Kasumi-1 (cell line): Measurements from ENCODE around the gene METTL22.

Experiments used
- DNase-seq, 2 experiments: peaks; one replicate each; lab custom pipeline; 2025; lab: John Stamatoyannopoulos, UW

Gene METTL22, protein sequence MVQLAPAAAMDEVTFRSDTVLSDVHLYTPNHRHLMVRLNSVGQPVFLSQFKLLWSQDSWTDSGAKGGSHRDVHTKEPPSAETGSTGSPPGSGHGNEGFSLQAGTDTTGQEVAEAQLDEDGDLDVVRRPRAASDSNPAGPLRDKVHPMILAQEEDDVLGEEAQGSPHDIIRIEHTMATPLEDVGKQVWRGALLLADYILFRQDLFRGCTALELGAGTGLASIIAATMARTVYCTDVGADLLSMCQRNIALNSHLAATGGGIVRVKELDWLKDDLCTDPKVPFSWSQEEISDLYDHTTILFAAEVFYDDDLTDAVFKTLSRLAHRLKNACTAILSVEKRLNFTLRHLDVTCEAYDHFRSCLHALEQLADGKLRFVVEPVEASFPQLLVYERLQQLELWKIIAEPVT

DNA sequence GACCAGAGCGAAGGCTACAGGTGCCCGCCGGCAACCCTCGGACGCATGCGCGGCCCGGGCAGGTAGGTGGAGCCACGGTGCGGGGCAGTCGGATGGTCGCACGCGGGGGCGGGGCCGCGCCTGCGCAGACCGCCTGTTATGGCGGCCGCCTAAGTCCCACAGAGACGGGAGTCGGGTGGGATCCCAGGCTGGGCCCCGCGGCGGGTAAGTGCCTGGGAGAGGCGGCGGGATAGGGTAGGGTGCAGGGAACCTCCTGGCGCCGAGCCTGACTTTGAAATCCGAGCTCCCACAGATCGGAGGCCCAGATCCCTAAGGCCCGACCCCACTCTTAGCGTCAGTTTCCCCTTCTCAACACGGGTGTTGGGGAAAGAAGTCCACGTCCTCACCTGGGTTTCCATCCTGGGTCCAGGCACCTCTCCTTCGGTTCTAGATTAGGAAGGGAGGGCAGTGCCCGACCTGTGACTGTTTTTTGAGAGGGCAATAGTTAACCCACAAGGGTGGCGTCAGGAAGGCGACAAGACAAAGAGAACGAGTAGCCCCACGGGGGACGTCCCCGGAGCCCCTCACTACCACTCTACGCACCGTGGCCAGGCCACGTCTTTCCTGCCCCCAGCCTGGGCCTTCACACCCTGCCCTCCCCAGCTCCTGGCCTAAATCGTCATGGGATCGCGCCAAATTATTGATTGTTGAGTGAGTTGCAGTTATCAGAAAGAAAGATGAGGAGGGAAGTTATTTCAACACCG, at the start of gene METTL22:
METTL22 (plus strand) TSS at position 127 of the 743 bp plus-strand sequence. CDS start 3,968 bp downstream, outside the sequence.
- DNase-seq, result peak in 1 of 2 experiments; percentile 39

DNA sequence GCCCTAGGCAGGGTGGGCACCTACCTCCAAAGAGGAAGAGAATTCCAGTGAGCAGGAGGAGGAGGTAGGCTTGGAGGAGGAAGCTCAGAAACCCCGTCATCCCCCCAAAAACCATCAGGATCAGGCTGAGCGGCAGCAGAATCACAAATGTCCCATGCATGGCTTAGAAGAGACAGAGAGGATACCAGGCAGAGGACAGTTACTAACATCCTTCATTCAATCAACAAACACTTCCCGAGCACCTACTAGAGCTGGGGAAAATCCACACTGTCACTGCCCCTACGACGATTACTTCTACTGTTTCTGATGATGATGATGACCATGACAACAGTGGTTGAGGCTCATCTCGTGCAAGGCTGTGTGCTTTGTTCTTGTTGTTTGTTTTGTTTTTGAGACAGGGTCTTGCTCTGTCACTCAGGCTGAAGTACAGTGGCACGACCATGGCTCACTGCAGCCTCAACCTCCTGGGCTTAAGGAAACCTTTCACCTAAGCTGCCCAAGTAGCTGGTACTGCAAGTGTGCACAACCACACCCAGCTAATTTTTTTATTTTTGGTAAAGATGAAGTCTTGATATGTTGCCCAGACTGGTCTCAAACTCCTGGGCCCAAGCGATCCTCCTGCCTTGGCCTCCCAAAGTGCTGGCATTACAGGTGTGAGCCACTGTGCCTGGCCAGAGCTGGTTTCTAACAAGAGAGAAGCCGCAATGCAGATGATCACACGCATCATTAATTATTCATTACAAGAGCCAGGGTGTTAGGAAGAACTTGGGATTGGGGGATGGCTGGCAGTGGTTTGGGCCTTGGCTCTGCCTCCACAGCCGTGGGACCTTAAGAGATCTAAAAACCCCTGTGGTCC, 49.2 kb upstream of the METTL22 start:
- DNase-seq, result no peak

DNA sequence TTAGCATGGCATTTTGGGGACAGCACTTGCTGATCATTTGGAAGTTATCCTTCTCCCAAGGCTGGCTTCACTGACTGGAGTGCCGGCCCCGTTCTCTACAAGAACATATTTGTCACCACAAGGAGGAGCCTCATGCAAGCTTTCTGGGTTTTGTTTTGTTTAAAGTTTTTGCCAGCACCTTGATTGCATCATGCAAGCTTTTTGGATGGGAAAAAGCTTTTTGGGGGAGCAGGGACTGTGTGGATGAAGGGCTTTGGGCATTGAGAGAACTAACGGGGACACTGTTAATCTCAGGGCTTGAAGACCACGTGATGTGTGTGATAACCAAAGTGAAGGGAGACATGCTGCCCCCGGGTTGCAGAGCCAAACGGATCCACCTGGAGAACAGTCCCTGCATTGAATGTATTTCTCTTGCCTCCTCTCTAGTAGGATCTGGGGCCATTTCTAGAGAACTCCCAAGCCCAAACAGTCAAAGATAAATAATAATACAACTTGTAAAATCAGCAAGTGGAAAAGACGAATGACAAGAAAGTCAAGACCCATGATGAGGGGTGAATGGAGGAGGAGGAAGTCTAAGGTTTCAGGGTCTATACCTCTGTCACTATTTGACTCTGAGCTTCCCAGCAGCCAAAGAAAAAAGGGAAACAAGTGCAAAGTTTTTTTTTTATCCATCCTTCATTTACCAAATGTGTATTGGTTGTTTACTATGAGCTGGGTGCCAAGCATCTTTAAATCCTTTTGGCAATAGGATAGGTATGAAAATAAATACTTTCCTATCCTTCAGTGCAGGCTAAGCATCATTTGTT, 48.4 kb upstream of the METTL22 start:
- peak; percentile 3 to 27 for DNase-seq

DNA sequence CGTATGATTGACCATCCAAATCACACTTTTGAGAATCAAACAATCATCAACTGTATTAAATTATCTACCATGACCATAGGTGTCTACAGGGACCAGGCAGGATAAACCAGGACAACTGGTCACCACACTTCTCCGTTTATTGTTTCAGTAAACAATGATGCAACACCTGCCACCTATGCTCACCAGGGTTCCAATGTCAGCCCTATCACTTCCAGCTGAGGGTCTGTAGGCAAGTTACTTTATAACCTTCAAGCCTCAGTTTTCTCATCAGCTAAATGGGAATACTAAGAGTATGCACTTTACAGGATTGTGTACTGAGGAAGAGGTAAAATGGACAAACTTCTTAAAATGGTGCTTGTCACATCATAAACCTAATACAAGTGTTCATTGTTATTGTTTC, 46.1 kb upstream of the METTL22 start:
- DNase-seq, result no peak

DNA sequence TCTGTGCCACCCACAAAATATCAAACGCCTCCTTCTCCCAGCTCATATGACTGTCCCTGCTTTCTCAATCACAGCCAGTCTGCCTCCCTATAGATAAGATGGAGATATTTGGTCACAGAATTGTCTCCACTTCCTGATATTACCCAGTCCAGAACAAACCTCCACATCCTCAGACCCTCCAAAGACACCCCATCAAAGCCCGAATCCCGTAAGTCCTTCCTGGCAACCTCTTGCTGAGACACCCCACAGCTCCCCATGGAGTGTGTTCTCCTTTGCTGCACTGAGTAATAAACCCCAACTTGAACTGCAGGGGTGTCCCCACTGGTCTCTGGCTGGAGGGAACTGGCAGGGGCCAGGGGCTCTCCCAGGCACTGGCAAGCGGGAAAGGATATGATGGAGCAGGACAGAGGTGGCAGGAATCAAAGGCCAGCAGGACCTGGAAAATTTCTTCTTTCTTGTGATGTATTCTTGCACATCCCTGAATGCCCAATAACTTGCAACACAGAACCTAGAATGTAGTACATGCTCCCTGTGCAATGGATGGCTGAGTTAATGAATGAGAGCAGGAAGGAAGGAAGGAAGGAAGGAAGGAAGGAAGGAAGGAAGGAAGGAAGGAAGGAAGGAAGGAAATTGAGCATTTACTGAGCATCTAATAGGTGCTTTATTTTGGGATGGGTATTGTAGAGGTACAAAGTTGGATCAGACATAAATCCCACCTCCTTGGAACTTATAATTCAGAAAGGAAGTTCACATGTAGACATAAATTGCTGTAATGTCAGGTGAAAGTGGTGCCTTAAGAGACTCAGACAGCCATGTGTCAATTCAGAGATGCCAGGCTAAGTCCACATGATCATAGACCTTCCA, 45.1 kb upstream of the METTL22 start:
- DNase-seq, result no peak

DNA sequence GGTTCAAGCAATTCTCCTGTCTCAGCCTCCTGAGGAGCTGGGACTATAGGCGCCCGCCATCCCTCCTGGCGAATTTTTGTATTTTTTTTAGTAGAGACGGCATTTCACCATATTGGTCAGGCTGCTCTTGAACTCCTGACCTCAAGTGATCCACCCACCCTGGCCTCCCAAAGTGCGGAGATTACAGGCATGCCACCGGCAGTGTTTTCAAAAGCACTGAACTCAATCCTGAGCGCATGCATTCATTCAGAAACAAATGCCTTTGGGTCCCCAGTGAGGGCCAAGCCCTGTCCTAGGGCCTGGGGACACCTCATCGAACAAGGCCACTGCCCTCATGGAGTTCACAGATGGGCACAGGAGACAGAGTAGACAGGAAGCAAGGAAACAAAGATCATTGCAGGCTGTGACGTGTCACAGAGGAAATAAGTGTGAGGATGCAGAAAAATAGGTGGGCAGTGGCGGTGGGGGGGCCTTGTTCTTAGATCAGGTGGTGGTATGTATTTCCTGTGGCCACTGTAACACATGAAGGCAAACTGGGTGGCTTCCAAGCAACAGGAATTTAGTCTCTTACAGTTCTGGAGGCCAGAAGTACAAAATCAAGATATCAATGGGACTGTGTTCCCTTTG, 43.7 kb upstream of the METTL22 start:
- DNase-seq, result no peak

DNA sequence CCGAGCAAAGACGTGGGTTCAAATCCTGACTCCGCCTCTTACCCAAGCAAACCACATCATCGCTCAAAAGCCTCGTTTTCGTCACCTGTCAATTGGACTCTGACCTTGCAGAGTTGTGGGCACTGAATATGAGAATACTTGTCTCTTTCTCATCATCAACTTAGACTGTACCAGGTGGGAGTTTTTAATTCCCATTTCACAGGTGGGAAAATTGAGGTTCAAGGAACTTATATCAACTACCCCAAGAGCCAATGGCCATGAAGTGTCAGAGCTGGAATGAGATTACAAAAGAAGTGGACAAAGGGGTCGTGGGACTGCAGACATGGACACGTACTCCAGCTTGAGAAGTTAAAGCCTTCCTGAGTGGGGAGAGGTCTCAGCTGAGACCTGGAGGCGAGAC, 41.9 kb upstream of the METTL22 start:
- DNase-seq, result no peak

DNA sequence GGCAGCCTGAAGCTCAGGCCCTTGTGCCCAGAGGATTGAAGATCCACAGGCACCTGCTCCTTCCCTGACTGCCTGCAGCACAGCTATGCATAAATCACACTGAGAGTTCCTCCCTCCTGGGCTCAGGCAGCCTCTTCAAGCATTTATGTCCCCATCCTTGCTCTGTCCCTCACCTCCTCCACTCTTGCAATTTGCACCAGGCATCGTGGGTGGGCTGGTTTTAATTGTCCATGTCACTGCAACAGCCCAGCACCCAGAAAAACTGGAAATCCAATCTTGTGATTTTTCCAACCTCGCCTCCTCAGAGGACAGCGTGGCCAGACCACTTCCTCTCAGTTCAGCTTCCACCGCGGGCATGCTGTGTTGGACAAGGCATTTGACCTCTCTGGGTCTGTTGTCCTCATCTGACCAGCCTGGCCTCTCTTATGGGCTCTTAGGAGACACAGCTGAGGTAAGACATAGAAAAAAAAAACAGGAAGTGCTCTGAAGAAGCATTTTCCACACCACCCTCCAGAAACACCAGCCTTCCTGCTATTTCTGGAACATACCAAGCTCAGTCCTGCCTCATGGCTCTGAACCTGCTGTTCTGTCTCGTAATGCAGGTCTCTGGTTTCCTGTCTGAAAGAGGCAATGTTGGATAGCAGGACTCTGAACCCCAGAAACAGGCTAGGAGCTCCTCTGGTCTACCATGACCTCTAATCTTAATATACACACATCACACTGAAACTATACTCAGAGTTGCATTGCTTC, 39.5 kb upstream of the METTL22 start:
- peak; percentile 11 to 25 for DNase-seq

DNA sequence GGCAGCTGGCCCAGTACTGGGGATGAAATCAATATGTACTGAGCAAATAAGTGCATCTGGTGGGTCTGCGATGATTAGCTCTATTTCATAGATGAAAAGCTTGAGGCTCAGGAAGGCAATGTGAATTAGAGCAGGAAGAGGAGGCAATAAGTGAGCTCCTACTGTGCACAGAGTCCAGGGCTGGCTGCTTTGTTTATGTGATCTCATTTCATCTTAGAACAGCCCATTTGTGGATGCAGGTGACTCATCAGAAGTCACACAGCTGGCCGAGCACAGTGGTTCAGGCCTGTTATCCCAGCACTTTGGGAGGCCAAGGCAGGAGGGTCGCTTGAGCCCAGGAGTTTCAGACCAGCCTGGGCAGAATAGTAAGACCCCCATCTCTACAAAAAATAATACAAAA, 38.3 kb upstream of the METTL22 start:
- DNase-seq, result no peak

DNA sequence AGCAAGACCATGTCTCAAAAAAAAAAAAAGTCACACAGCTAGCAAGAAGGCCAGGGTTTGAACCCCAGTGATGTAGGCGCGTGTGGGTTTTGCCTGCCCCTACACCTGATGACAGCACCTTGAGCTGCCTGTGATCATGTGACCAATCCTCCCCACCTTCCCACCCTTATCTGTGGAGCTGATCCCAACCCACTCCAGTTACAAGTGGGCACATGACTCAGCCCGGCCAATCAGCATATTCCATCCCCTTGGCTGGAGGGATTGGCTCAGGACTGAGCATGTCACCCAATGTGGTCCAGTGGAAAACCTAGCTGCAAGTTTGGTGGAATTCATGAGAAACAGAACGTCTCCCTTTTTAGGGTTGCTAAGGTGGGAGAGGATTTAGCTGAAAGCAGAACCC, 37.8 kb upstream of the METTL22 start:
- DNase-seq, result no peak

DNA sequence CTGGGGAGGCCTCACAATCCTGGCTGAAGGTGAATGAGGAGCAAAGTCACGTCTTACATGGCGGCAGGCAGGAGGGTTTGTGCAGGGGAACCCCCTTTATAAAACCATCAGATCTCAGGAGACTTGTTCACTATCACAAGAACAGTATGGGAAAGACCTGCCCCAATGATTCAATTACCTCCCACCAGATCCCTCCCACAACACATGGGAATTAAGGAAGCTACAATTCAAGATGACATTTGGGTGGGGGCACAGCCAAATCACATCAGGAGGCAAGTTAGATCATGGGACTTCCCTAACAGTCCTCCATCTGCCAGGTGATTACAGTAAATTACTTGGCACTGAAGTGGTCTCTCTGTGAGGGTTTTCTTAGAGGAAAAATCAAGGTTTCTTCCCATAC, 36.5 kb upstream of the METTL22 start:
- DNase-seq, result no peak

DNA sequence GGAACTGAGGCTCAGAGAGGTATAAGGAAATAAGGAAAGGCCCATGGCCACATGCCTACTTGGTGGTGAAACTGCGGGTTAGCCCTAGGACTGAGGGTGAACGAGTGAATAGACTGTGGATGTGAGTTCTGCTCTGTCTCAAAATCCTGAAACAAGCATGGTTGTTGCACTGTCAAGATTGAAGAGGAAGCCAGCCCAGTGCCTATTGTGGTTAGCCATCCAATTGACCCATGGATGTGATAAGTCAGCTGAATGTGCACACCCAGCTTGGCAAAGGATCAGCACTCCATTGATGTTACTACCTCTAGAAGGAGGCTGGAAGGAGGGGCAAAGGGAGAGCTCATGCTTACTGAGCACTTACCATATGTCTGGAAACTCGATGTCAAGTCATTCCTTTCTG, 35.6 kb upstream of the METTL22 start:
- DNase-seq, result no peak

DNA sequence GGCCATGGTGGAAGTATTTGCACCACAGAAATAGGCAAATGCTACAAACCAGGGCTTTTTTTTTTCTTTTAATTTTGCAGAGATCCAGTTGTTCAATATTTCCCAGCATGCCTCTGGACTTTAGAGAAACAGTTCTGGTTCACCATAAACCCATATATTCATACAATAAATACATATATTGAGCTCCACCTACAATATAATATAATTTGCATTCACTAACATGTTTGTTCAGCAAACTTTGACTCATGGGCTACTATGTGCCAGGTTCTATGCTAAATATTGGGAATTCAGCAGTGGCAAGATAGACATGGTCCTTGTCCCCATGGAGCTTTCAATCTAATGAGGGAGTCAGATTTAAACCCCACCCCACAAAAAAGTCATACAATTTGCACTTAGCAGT, 34.4 kb upstream of the METTL22 start:
- DNase-seq, result no peak

DNA sequence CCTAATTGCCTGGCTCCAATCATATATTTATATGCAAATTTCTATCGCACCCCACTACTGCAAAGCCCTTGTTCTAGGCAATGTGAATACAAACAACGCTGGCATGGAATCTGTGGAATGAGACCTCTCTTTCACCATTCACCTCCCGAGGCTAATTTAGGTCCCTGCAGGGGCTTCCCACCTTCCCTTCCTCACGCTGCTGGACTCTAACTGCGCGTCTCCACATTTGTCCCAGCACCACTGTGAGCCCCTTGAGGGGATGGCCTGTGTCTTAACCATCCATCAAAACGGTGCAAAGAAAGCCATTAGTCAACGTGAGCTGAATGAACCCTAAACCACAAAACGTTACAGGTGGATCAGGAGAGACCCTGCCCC, 32.8 kb upstream of the METTL22 start:
- no peak for DNase-seq

DNA sequence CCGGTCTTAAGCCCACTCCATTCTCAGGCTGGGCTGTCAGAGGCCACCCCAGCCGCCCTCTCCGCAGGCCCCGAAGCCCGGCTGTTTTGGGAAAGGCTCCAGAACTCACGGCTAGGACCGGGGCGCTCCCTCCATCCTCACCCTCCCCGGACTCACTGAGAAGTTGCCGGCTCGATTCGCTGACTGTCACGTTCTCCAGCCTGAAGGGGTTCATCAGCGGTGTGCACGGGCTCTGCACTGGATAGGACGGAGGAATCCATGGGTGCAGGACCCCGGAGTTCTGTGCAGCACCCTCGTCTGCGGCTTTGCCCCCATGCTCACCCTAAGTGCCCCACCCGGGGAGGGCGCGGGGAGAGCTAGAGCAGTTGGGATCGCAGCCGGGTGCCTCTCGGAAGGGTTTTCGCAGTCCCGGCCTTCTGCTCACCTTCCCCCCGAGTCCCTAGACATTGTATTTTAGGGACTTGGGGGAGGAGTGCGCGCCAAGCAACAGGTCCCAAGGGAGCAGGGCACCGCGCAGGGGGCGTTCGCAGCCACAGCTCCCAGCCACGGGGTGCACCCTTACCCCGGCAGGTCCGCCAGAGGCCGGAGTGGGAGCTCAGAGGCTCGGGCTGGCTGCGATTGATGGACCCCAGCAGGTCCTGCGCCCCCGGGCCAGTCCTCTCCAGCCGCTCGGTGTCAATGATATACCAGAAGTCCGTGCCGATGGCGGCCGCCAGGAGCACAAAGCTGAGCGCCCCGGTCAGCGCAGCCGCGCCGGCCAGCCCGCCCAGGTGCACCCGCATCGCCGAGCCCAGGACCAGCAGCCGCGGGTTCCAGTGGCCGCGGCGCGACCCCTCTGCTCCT, 32.2 kb upstream of the METTL22 start:
- DNase-seq, result no peak

DNA sequence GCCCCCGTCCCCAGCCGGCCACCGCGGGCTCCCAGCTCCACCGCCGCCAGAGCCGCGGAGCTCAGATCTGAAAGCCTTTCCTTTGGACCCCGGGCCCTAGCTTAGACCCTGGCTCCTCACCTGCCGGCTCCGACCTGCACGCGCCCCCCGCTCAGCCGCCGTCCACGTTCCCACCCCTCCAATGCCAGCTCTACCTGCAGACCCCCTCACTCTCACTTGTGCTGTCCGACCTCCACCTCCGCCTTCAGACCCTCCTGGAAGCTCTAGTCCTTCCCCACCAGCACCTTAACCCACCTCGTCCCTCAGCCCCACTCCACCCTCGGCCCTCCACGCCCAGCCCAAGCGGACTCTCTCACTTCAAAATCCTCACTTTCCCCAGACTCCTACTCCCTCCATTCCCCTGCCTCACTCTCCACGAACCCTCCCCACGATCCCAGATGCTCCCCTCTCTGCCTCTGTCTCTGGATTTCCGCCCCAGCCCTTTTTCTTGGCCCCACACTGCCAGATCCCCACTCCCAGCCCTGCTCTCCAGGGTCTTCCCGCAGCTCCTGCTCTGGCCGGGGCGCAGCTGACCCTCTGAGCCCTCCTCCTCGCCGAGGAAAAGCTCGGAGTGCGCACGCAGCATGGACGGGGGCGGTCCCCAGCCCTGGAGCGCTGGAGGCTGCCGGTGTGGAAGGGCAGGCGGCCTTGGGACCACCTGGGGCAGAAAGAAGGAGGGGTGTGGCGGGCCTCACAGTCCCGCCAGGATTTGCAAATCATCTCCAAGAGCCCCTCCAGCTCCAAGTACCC, 31.4 kb upstream of the METTL22 start, which contains the start of gene TMEM114:
TMEM114 (minus strand) TSS at position 612 of the 789 bp plus-strand sequence. CDS start 673 bp downstream, outside the sequence.
- no peak for DNase-seq

DNA sequence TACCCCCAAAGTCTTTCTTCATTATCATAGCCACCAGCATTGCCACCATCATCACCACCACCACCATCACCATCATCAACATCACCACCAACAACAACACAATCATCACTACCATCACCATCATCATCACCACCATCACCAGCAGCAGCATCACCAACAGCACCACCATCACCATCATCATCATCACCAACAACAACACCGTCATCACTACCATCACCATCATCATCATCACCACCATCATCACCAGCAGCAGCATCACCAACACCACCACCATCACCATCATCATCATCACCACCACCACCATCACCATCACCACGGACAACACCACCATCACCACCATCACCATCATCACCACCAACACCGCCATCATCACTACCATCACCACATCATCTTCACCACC, 30.7 kb upstream of the METTL22 start:
- no peak for DNase-seq

DNA sequence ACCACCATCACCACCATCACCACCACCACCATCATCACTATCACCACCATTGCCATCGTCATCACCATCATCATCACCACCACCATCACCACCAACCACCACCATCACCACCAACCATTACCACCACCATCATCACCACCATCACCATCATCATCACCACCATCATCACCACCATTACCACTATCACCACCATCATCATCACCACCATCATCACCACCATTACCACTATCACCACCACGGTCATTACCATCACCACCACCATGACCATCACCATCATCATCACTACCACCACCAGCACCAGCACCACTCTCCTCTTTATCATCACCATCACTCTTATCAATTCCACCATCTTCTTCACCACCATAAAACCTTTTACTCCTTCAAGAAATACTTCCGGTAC, 30.0 kb upstream of the METTL22 start:
- no peak for DNase-seq
